Activated CD8-positive, alpha-beta memory T cell treated with anti-CD3 and anti-CD28 coated beads for 4 hours (primary cell): ENCODE measurements around the gene NMBR.
"Not testable (repeated sequence)": the region's sequence is repeated elsewhere in the genome, so short reads cannot be mapped to it uniquely, and the experiment has no call there.

ENCODE experiments used
- DNase-seq, 2 donors: peaks; one replicate each; pipeline ENCODE4 v3.0.0-alpha.2; 2020; ENCODE audit warnings: low read depth in 2 of 2

Gene NMBR

GRCh38 chr6:142058551-142059290 lies 88.2 kb downstream of the NMBR start:
- no peak for DNase-seq

- no peak for DNase-seq
Measured at GRCh38 chr6:142055219-142055618, 91.7 kb downstream of the NMBR start.

- DNase-seq: no peak
Measured at GRCh38 chr6:142051404-142051803, 95.5 kb downstream of the NMBR start.

GRCh38 chr6:142048593-142048980 lies 98.3 kb downstream of the NMBR start:
- no peak for DNase-seq

- DNase-seq: no peak
Measured at GRCh38 chr6:142047934-142048592, 98.9 kb downstream of the NMBR start.

GRCh38 chr6:142045380-142046278 lies 101.3 kb downstream of the NMBR start:
- no peak for DNase-seq

- DNase-seq: no peak
Measured at GRCh38 chr6:142035890-142036289, 111.0 kb downstream of the NMBR start.

GRCh38 chr6:142031035-142031434 lies 115.9 kb downstream of the NMBR start:
- no peak for DNase-seq

GRCh38 chr6:142030115-142030619 lies 116.8 kb downstream of the NMBR start:
- no peak for DNase-seq

GRCh38 chr6:142028527-142028926 lies 118.4 kb downstream of the NMBR start:
- DNase-seq: no peak

- not testable (repeated sequence) for DNase-seq
Measured at GRCh38 chr6:142027804-142028203, 119.1 kb downstream of the NMBR start.

- no peak for DNase-seq
Measured at GRCh38 chr6:142027074-142027473, 119.8 kb downstream of the NMBR start.

- DNase-seq: no peak
Measured at GRCh38 chr6:142026471-142026870, 120.5 kb downstream of the NMBR start.
